ENCODE measurements around the gene DEFB110.

Gene DEFB110

GRCh38 chr6:49988900-49989299 is 32.9 kb downstream of the DEFB110 start:
- ChIA-PET POLR2A (interaction anchor here (0.6 kb wide), 1 partner anchor 1677 kb away, joined by 3 read pairs; no protein-coding TSS in a partner anchor), CTCF (no interaction called here)
- H3K4me3 ChIP-seq (ENCODE audit: low read depth, low read length) = no peak overlapping the region
- no peak for TF ChIP-seq CTCF (IDR thresholded peaks at IDR 0.05; ENCODE audit: insufficient read depth, low read length, missing control alignments)
- no peak for DNase-seq (ENCODE audit: low read depth, low spot score)

DNA sequence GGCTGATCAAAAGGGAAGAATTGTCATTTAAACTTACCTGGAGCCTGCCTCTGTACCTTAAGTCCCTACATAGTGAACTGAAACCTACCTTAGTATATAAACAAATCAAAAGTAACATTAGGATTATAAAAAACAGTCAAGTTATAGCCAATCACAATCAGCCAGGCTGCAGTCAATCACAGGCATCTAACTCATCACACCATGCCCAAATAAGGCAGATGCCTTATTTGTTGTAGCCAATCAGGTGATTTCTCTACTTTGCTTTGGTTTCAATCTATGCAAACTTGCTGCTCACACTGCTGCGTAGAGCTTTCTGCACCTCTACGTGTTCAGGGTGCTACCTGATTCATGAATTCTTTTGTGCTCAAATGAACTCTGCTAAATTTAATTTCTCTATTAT is 34.0 kb downstream of the DEFB110 start:
- POLR2A ChIA-PET = no interaction called here
- CTCF ChIA-PET = no interaction called here
- no peak for TF ChIP-seq CTCF (IDR thresholded peaks at IDR 0.05; ENCODE audit: insufficient read depth, low read length, missing control alignments)
- DNase-seq (ENCODE audit: low read depth, low spot score) = no peak
- no peak overlapping the region for H3K4me3 ChIP-seq (ENCODE audit: low read depth, low read length)

DNA sequence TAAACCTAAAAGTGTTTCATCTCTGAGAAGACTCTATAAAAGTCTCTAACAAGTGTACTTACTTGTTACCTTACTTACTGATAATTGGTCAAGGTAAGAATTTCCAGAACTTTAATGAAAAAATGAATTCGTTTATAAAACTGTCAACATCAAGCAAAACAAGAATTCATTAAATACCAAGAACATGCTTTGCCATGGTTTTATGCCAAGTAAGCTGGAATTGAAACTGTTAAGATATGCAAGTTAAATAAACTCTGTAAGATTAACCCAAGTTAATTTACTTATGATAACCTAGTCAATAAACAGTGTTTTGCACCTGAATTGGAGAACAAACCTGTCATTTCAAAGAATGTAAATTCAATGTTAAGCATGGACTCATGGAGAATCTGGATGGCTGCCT is 35.2 kb downstream of the DEFB110 start:
- H3K4me3 ChIP-seq (ENCODE audit: low read depth, low read length) = no peak overlapping the region
- no peak for TF ChIP-seq CTCF (IDR thresholded peaks at IDR 0.05; ENCODE audit: insufficient read depth, low read length, missing control alignments)
- CTCF ChIA-PET = no interaction called here

GRCh38 chr6:49982046-49982445 is 39.7 kb downstream of the DEFB110 start:
- no peak for DNase-seq (ENCODE audit: low read depth, low spot score)

More for the DNA sequence above, 35.2 kb downstream of the DEFB110 start:
- no peak for DNase-seq (ENCODE audit: low read depth, low spot score)
- POLR2A ChIA-PET = no interaction called here

DNA sequence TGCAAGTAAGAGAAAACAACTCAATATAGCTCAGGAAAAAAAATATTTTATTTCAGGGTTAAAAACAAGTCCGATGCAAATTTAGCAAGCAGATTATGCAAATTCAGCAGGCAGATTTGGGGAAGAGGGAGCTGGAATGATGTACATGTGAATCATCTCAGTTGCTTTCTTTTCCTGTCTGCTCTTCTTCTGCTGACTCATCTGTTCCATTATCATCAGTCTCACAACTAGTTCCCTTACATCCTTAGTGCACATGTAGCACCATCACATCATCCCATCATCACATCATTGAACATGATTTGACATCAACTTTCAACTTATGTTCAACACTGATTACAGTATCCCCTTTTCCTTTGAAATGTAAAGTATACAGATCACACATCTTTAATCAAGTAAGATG is 40.9 kb downstream of the DEFB110 start:
- DNase-seq (ENCODE audit: low read depth, low spot score) = no peak
- no peak for TF ChIP-seq CTCF (IDR thresholded peaks at IDR 0.05; ENCODE audit: insufficient read depth, low read length, missing control alignments)
- CTCF ChIA-PET = no interaction called here
- POLR2A ChIA-PET = no interaction called here
- H3K4me3 ChIP-seq (ENCODE audit: low read depth, low read length) = no peak overlapping the region

More at GRCh38 chr6:49982046-49982445, 39.7 kb downstream of the DEFB110 start:
- H3K4me3 ChIP-seq (ENCODE audit: low read depth, low read length) = no peak overlapping the region
- ChIA-PET CTCF (no interaction called here), POLR2A (no interaction called here)
- no peak for TF ChIP-seq CTCF (IDR thresholded peaks at IDR 0.05; ENCODE audit: insufficient read depth, low read length, missing control alignments)

GRCh38 chr6:49979584-49979983 is 42.2 kb downstream of the DEFB110 start:
- POLR2A ChIA-PET = no interaction called here
- CTCF ChIA-PET = no interaction called here
- H3K4me3 ChIP-seq (ENCODE audit: low read depth, low read length) = no peak overlapping the region
- DNase-seq (ENCODE audit: low read depth, low spot score) = no peak
- no peak for TF ChIP-seq CTCF (IDR thresholded peaks at IDR 0.05; ENCODE audit: insufficient read depth, low read length, missing control alignments)

Data from AG04449 (cell line).